H9 (cell line): ENCODE results near the gene BCL2L14. TPM values are rescaled to one million over a fixed set of nuclear protein-coding genes. Genes with fewer than 3 reads are reported as not detected.
A peak's percentile ranks its signal among the peaks of the same experiment; 100 is the strongest.

ENCODE experiments used
- DNase-seq: peaks from one replicate; pipeline ENCODE4 v3.0.0-alpha.2; 2017
- H2AFZ ChIP-seq: one replicate; pipeline ENCODE4 v1.6.1; 2013; ENCODE audit warnings: mild to moderate bottlenecking, low read length, control low read depth, moderate library complexity
- H2AK5ac ChIP-seq: 2 replicates; pipeline ENCODE4 v1.6.1; 2013; ENCODE audit warnings: low read length, control low read depth, mixed read lengths; ENCODE audit not compliant: insufficient read length
- H2BK120ac ChIP-seq: one replicate; pipeline ENCODE4 v1.6.1; 2013; ENCODE audit warnings: low read depth, mild to moderate bottlenecking, low read length, control low read depth, inconsistent platforms; ENCODE audit not compliant: poor library complexity, severe bottlenecking
- H2BK12ac ChIP-seq: 2 replicates; pipeline ENCODE4 v1.6.1; 2013; ENCODE audit warnings: low read length, control low read depth, mixed read lengths, low read depth; ENCODE audit not compliant: insufficient read length
- H2BK15ac ChIP-seq: 2 replicates; pipeline ENCODE4 v1.6.1; 2013; ENCODE audit warnings: low read depth, low read length, control low read depth
- H2BK20ac ChIP-seq: one replicate; pipeline ENCODE4 v1.6.1; 2013; ENCODE audit warnings: low read depth, mild to moderate bottlenecking, low read length, control low read depth, inconsistent platforms; ENCODE audit not compliant: poor library complexity, severe bottlenecking
- H2BK5ac ChIP-seq: 2 replicates; pipeline ENCODE4 v1.6.1; 2013; ENCODE audit warnings: low read length, control low read depth, mixed read lengths; ENCODE audit not compliant: insufficient read length
- H3K14ac ChIP-seq: 2 replicates; pipeline ENCODE4 v1.6.1; 2013; ENCODE audit warnings: low read length, control low read depth; ENCODE audit not compliant: insufficient read depth
- H3K18ac ChIP-seq: 2 replicates; pipeline ENCODE4 v1.6.1; 2013; ENCODE audit warnings: low read depth, mild to moderate bottlenecking, mixed read lengths, low read length, control low read depth; ENCODE audit not compliant: insufficient read length
- H3K23ac ChIP-seq: 2 replicates; pipeline ENCODE4 v1.6.1; 2013; ENCODE audit warnings: low read length, control low read depth, mixed read lengths, low read depth; ENCODE audit not compliant: insufficient read length
- H3K23me2 ChIP-seq: 2 replicates; pipeline ENCODE4 v1.6.1; 2013; ENCODE audit warnings: low read depth, mild to moderate bottlenecking, mixed read lengths, low read length, control low read depth; ENCODE audit not compliant: insufficient read length, poor library complexity, severe bottlenecking
- H3K27ac ChIP-seq: 2 replicates; pipeline ENCODE4 v1.5.1; 2013; ENCODE audit warnings: low read length, control low read depth, mixed read lengths, low read depth; ENCODE audit not compliant: insufficient read length
- H3K27me3 ChIP-seq: 2 replicates; pipeline ENCODE4 v1.6.1; 2013; ENCODE audit warnings: low read length, control low read depth, inconsistent platforms; ENCODE audit not compliant: insufficient read depth
- H3K4ac ChIP-seq: 2 replicates; pipeline ENCODE4 v1.6.1; 2013; ENCODE audit warnings: low read depth, mild to moderate bottlenecking, control low read depth, inconsistent platforms, low read length, moderate library complexity
- H3K4me1 ChIP-seq: 2 replicates; pipeline ENCODE4 v1.6.1; 2013; ENCODE audit warnings: low read length, control low read depth, inconsistent platforms; ENCODE audit not compliant: insufficient read depth
- H3K4me2 ChIP-seq: 2 replicates; pipeline ENCODE4 v1.6.1; 2013; ENCODE audit warnings: low read length, control low read depth, mixed read lengths; ENCODE audit not compliant: insufficient read length, insufficient read depth
- H3K56ac ChIP-seq: 2 replicates; pipeline ENCODE4 v1.6.1; 2013; ENCODE audit warnings: low read depth, mild to moderate bottlenecking, mixed read lengths, low read length, control low read depth; ENCODE audit not compliant: insufficient read length
- H3K79me1 ChIP-seq: 2 replicates; pipeline ENCODE4 v1.6.1; 2013; ENCODE audit warnings: low read depth, mild to moderate bottlenecking, moderate library complexity, low read length, control low read depth, inconsistent platforms; ENCODE audit not compliant: insufficient read depth, poor library complexity, severe bottlenecking
- H3K79me2 ChIP-seq: 2 replicates; pipeline ENCODE4 v1.6.1; 2013; ENCODE audit warnings: low read length, control low read depth, inconsistent platforms; ENCODE audit not compliant: insufficient read depth
- H3K9ac ChIP-seq: 2 replicates; pipeline ENCODE4 v1.6.1; 2013; ENCODE audit warnings: low read length, control low read depth, mixed read lengths; ENCODE audit not compliant: insufficient read length; ENCODE audit errors: extremely low read depth
- H3K9me3 ChIP-seq: one replicate; pipeline ENCODE4 v1.6.1; 2013; ENCODE audit warnings: low read depth, low read length, inconsistent platforms; ENCODE audit not compliant: control insufficient read depth
- H3T11ph ChIP-seq: one replicate; pipeline ENCODE4 v1.6.1; 2013; ENCODE audit warnings: mild to moderate bottlenecking, low read length, control low read depth, inconsistent platforms
- H4K20me1 ChIP-seq: one replicate; pipeline ENCODE4 v1.6.1; 2013; ENCODE audit not compliant: control insufficient read depth, insufficient read length, insufficient read depth
- H4K5ac ChIP-seq: 2 replicates; pipeline ENCODE4 v1.6.1; 2013; ENCODE audit warnings: low read depth, mild to moderate bottlenecking, mixed read lengths, low read length, control low read depth; ENCODE audit not compliant: insufficient read length
- H4K8ac ChIP-seq: replicated peaks from 2 replicates; pipeline ENCODE4 v1.6.1; 2013; ENCODE audit warnings: low read length, control low read depth, mixed read lengths, low read depth; ENCODE audit not compliant: insufficient read length
- H4K91ac ChIP-seq: 2 replicates; pipeline ENCODE4 v1.6.1; 2013; ENCODE audit warnings: low read depth, mild to moderate bottlenecking, moderate library complexity, mixed read lengths, low read length, control low read depth; ENCODE audit not compliant: insufficient read length
- H3K27ac Mint-ChIP-seq, 3 experiments: 2 replicates in 2 of 3; 3 replicates in 1 of 3; pipeline ENCODE4 v1.8.0; 2020 to 2021; ENCODE audit warnings: mixed read lengths in 3 of 3, mild to moderate bottlenecking in 1 of 3, moderate library complexity in 1 of 3
- H3K27me3 Mint-ChIP-seq: 2 replicates; pipeline ENCODE4 v1.8.0; 2021; ENCODE audit warnings: low read depth, mild to moderate bottlenecking, moderate library complexity, mixed read lengths
- H3K36me3 Mint-ChIP-seq, 3 experiments: 2 replicates in 2 of 3; 3 replicates in 1 of 3; pipeline ENCODE4 v1.8.0; 2020 to 2021; ENCODE audit warnings: low read depth in 3 of 3, mixed read lengths in 3 of 3; ENCODE audit not compliant: insufficient read depth in 1 of 3
- H3K4me1 Mint-ChIP-seq, 2 experiments: 2 replicates each; pipeline ENCODE4 v1.8.0; 2020; ENCODE audit warnings: mixed read lengths in 2 of 2
- H3K4me3 Mint-ChIP-seq, 2 experiments: 2 replicates in 1 of 2; 3 replicates in 1 of 2; pipeline ENCODE4 v1.8.0; 2020 to 2021; ENCODE audit warnings: mild to moderate bottlenecking in 2 of 2, mixed read lengths in 2 of 2, moderate library complexity in 1 of 2
- H3K9me3 Mint-ChIP-seq, 2 experiments: 2 replicates in 1 of 2; 3 replicates in 1 of 2; pipeline ENCODE4 v1.8.0; 2020; ENCODE audit warnings: mild to moderate bottlenecking in 2 of 2, mixed read lengths in 2 of 2, moderate library complexity in 1 of 2
- WGBS: extraction: QIAGEN DNeasy Blood & Tissue Kit; methylation state at CpG from one replicate; pipeline ENCODE4 v1.1.7; 2013; ENCODE audit warnings: missing lambda C conversion rate, low lambda C conversion rate, mixed read lengths; ENCODE audit not compliant: insufficient read length; ENCODE audit errors: extremely low coverage; 5-methylcytosine and 5-hydroxymethylcytosine counted together
- total RNA-seq: library from RNA; stranded (reverse); gene quantifications from 2 replicates; pipeline ENCODE4 v1.2.1, GENCODE V29; 2021
- TF ChIP-seq, protein P1 (sequence below): fragments of 200-600 bp; sonication (generic); conservative IDR thresholded peaks from 3 replicates; pipeline ENCODE4 v1.8.0; 2021; ENCODE audit warnings: antibody characterized with exemption, mild to moderate bottlenecking

BCL2L14 gene
- total RNA-seq, 1 experiment from 2014 or later = 0.28 TPM

DNA sequence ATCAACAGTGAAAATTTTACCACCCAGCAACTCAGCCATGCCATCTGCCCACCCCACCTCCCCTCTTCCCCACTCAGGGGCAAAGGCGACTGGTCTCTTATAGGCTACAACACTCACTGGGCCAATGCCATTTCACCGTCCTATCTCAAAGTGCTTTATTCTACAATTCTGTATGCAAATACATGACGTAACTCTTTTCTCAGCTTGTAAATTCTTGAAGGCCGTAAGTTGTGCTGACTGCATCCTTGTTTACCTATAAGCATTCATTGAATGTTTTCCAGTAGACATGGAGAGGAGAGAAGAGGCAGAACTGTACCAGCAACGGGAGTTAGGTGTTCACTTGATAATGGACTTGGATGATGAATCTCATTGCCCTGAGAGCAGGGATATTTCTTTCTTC, 15.6 kb downstream of the BCL2L14 start:
- WGBS = no CpG with 5 or more reads among the region's 5 CpGs
- Histone ChIP-seq H2BK5ac (no peak overlapping the region), H3K23me2 (no peaks in the 10 kb centered on the region), H2AK5ac (no peak overlapping the region), H3K4me2 (peak overlapping the region; percentile 3), H2AFZ (no peak overlapping the region), H3K9ac (no peak overlapping the region), H3T11ph (no peak overlapping the region), H3K27me3 (no peaks in the 10 kb centered on the region), H3K9me3 (no peaks in the 10 kb centered on the region), H3K23ac (no peak overlapping the region), H3K27ac (no peak overlapping the region), H4K5ac (no peak overlapping the region), H3K4me1 (peaks cover 10% of the 10 kb centered on the region; the same call in 1 of the 2 replicates), H2BK20ac (no peak overlapping the region), H3K79me2 (no peaks in the 10 kb centered on the region), H4K20me1 (no peaks in the 10 kb centered on the region), H3K14ac (no peak overlapping the region), H3K4ac (no peak overlapping the region), H3K79me1 (no peaks in the 10 kb centered on the region), H3K56ac (no peak overlapping the region), H2BK15ac (no peak overlapping the region), H4K91ac (no peak overlapping the region), H2BK12ac (no peak overlapping the region), H4K8ac (no peak overlapping the region), H3K18ac (no peak overlapping the region), H2BK120ac (no peak overlapping the region)
- H3K4me1 Mint-ChIP-seq = peaks cover 28 to 29% of the 10 kb centered on the region in 2 experiments
- peak overlapping the region in 1 of 3 experiments; percentile 21; a peak in 1 of 7 replicates for H3K27ac Mint-ChIP-seq
- no peaks in the 10 kb centered on the region for H3K9me3 Mint-ChIP-seq
- H3K4me3 Mint-ChIP-seq = no peak overlapping the region
- TF ChIP-seq, protein P1, sequence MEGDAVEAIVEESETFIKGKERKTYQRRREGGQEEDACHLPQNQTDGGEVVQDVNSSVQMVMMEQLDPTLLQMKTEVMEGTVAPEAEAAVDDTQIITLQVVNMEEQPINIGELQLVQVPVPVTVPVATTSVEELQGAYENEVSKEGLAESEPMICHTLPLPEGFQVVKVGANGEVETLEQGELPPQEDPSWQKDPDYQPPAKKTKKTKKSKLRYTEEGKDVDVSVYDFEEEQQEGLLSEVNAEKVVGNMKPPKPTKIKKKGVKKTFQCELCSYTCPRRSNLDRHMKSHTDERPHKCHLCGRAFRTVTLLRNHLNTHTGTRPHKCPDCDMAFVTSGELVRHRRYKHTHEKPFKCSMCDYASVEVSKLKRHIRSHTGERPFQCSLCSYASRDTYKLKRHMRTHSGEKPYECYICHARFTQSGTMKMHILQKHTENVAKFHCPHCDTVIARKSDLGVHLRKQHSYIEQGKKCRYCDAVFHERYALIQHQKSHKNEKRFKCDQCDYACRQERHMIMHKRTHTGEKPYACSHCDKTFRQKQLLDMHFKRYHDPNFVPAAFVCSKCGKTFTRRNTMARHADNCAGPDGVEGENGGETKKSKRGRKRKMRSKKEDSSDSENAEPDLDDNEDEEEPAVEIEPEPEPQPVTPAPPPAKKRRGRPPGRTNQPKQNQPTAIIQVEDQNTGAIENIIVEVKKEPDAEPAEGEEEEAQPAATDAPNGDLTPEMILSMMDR = no peak
- no peaks in the 10 kb centered on the region for H3K27me3 Mint-ChIP-seq
- DNase-seq = peak; percentile 22
- peaks cover 0 to 2% (median 0%) of the 10 kb centered on the region in 3 experiments; a peak in 1 of 7 replicates for H3K36me3 Mint-ChIP-seq
